Mesangial cell (primary cell): ENCODE data around the gene CEBPB. TPM values are rescaled to one million over a fixed set of nuclear protein-coding genes. Genes with fewer than 3 reads are reported as not detected.

Experiments
- total RNA-seq: library from RNA; depleted of rRNA; stranded (reverse); fragments of >200 nt; gene quantifications from 2 replicates; pipeline ENCODE4 v1.2.3, GENCODE V29; 2015

CEBPB gene
- 39.9 and 76.2 TPM in 2 replicates for total RNA-seq

GRCh38 chr20:50190251-50191064 lies at the start of gene CEBPB:
TSS of gene CEBPB (plus strand) at chr20:50190830. CDS start at chr20:50191034, 204 bp downstream.

GRCh38 chr20:50153500-50154377 lies 36.9 kb upstream of the CEBPB start, which contains the start of gene PEDS1:
TSS of gene PEDS1 (minus strand) at chr20:50153723. CDS start at chr20:50153637, 86 bp downstream.

Other genes starting within 250 kb of the CEBPB start
- gene SNAI1, start 207.8 kb upstream of the CEBPB start, total RNA-seq: 4.2 and 6.0 TPM in 2 replicates
- 51.8 and 58.5 TPM in 2 replicates for gene UBE2V1, start 77.7 kb upstream of the CEBPB start, total RNA-seq
- gene PEDS1, start 37.1 kb upstream of the CEBPB start, total RNA-seq: 55.8 and 58.0 TPM in 2 replicates